Stomach (tissue), 4 donors: ENCODE results near the gene CDCA3.

Experiments
- POLR2A ChIP-seq, 4 donors: fragments of 450-650 bp; IDR thresholded peaks; one replicate each; pipeline ENCODE4 v1.6.1; 2016; ENCODE audit warnings: antibody characterized with exemption in 4 of 4, control low read depth in 2 of 4, mild to moderate bottlenecking in 1 of 4, moderate library complexity in 1 of 4
- POLR2AphosphoS5 ChIP-seq, 3 donors: sonication (generic); formaldehyde crosslinking; IDR thresholded peaks; one replicate each; pipeline ENCODE4 v1.6.1; 2016; ENCODE audit warnings: antibody characterized with exemption in 3 of 3
- TF ChIP-seq, protein P1 (sequence below), 7 experiments: fragments of 450-650 bp in 4 of 7; fragments of 200-600 bp in 3 of 7; sonication (generic) in 3 of 7; IDR thresholded peaks; one replicate each; pipeline ENCODE4 v1.5.1; 2016 to 2019; ENCODE audit warnings: antibody characterized with exemption in 7 of 7, control low read depth in 2 of 7, mild to moderate bottlenecking in 1 of 7

DNA sequence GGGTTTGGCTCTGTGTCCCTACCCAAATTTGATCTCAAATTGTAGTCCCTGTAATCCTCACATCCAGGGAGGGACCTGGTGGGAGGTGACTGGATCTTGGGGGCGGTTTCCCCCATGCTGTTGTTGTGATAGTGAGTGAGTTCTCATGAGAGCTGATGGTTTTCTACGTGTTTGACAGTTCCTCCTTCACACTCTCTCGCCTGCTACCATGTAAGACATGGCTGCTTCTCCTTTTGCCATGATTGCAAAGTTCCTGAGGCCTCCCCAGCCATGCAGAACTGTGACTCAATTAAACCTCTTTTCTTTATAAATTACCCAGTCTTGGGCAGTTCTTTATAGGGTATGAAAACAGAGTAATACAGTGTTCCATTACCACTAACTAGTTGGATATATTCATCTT, 43.2 kb upstream of the CDCA3 start:
- TF ChIP-seq POLR2A (IDR thresholded peaks at IDR 0.05): no peak
- TF ChIP-seq, protein P1, sequence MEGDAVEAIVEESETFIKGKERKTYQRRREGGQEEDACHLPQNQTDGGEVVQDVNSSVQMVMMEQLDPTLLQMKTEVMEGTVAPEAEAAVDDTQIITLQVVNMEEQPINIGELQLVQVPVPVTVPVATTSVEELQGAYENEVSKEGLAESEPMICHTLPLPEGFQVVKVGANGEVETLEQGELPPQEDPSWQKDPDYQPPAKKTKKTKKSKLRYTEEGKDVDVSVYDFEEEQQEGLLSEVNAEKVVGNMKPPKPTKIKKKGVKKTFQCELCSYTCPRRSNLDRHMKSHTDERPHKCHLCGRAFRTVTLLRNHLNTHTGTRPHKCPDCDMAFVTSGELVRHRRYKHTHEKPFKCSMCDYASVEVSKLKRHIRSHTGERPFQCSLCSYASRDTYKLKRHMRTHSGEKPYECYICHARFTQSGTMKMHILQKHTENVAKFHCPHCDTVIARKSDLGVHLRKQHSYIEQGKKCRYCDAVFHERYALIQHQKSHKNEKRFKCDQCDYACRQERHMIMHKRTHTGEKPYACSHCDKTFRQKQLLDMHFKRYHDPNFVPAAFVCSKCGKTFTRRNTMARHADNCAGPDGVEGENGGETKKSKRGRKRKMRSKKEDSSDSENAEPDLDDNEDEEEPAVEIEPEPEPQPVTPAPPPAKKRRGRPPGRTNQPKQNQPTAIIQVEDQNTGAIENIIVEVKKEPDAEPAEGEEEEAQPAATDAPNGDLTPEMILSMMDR (IDR thresholded peaks at IDR 0.05): no peak
- TF ChIP-seq POLR2AphosphoS5 (IDR thresholded peaks at IDR 0.05): no peak
